Neural cell (in vitro differentiated cells): ENCODE measurements around the gene PTTG1.

Source experiments
- CTCF ChIP-seq: fragments of 450-650 bp; IDR thresholded peaks from 2 replicates; pipeline ENCODE4 v1.5.1; 2014; ENCODE audit warnings: antibody characterized with exemption, mild to moderate bottlenecking, moderate library complexity; ENCODE audit not compliant: poor library complexity, severe bottlenecking
- EP300 ChIP-seq: fragments of 450-650 bp; conservative IDR thresholded peaks from 2 replicates; pipeline ENCODE4 v1.6.1; 2014; ENCODE audit warnings: antibody characterized with exemption, mild to moderate bottlenecking, moderate library complexity; ENCODE audit not compliant: poor library complexity, severe bottlenecking
- EZH2 ChIP-seq: fragments of 200-600, 300-800 bp; shearing (Covaris generic), sonication (generic); IDR thresholded peaks from 2 replicates; pipeline ENCODE4 v1.6.1; 2014; ENCODE audit warnings: antibody characterized with exemption, low read length, borderline replicate concordance, mild to moderate bottlenecking; ENCODE audit not compliant: insufficient read depth, poor library complexity, severe bottlenecking
- POLR2AphosphoS5 ChIP-seq: IDR thresholded peaks from 2 replicates; pipeline ENCODE4 v1.6.1; 2012
- RAD21 ChIP-seq: fragments of 450-650 bp; conservative IDR thresholded peaks from 2 replicates; pipeline ENCODE4 v1.6.1; 2014; ENCODE audit warnings: antibody characterized with exemption, mild to moderate bottlenecking, moderate library complexity
- SMC3 ChIP-seq: fragments of 450-650 bp; conservative IDR thresholded peaks from 2 replicates; pipeline ENCODE4 v1.6.1; 2014; ENCODE audit warnings: antibody characterized with exemption, mild to moderate bottlenecking, moderate library complexity; ENCODE audit not compliant: poor library complexity
- TAF1 ChIP-seq: IDR thresholded peaks from 2 replicates; pipeline ENCODE4 v1.6.1; 2012; ENCODE audit warnings: low read depth

DNA sequence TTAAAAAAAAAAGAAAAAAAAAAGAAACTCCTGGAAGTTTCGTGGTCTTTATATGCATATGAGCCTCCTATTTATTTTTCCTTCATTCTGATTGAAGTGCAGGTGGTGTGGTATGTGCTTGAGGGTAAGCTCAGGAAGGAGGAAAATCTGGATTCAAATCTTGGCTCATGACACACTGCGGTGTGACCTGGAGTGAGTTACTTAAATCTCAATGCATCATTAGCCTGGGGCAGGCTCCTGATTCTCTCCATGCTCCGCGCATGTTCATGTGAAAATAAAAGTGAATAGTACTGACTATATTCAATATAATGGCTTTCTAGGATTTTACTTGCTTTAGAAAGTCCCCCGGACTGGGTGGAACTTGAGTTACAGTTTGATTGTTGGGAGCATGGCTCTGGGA lies 35.6 kb downstream of the PTTG1 start:
- TF ChIP-seq CTCF (no peak), POLR2AphosphoS5 (no peak), SMC3 (no peak), EP300 (no peak), EZH2 (no peak), RAD21 (no peak), TAF1 (no peak)
